ENCODE results near the gene DYNLT5.
"Not testable (repeated sequence)": the region's sequence is repeated elsewhere in the genome, so short reads cannot be mapped to it uniquely, and the experiment has no call there.

Gene DYNLT5

DNA sequence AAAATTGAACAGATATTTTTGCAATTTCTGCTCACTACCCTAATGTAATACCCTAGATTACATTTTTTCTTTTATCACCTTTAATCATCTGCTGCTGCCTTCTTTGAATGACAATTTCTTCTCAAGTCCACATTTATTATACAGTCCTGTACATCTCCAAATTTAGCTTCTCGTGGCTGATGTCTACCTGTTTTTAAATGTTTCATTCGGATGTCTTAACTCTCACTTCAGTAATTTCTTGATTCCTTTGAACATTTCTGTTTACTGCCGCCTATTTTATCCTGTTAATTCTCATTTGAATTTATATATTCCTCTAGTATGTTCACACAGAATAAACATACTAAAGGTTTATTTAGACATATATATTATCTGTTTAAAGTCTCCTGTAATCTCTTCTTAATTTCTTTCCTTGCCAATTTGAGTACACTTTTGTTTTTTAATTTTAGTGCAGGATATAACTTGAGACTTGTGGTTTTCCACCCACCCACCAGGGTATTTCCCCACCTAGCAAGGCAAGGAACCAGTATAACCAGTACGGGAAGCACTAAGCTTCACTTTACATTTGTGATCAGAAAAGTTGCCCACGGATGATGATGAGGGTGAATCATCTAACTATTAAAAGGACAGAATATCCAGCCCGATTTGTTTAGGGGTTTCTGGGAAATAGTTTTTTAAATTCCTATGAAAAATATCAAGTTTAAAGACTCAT is 36.1 kb downstream of the DYNLT5 start:
- peak; percentile 2 for DNase-seq (ENCODE audit: low read depth)

DNA sequence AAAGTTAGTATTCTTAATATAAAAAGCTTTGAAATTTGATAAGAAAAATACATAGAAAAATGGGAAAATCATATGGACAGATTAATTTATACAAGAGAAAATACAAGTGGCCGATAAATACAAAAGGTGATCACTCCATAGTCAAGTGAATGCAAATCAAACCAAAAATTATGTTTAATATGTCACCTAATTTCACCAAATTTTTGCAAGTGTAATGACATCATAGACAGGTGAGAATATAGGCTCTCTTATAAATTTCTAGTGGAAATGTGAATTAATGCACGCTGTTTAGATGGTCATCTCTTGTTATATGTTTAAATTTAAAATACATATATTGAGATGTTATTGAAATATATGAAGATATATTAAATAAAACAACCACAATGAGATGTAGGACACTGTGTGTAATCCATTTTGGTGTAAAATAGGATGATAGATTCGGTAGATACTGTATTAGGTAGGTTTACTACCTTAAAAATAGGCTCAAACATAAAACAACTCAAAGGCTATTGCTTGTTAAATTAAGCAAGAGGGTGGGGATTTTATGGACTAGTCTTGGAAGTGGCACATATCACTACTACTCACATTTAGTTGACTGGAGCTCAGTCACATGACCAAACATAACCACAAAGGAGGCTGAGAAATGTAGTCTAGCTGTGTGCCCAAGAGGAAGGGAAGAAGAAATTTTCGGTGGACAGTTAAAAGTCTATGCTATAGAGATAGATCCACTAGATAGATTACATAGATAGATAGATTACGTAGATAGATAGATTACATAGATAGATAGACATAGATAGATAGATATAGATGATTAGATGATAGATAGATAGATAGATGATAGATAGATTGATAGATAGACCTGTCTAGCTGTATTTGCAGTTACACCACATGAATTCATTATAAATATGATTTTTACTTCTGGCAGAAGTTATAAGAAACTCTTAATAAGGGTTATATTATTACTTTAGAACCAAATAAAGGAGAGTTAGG is 39.7 kb downstream of the DYNLT5 start:
- no peak for DNase-seq (ENCODE audit: low read depth)

DNA sequence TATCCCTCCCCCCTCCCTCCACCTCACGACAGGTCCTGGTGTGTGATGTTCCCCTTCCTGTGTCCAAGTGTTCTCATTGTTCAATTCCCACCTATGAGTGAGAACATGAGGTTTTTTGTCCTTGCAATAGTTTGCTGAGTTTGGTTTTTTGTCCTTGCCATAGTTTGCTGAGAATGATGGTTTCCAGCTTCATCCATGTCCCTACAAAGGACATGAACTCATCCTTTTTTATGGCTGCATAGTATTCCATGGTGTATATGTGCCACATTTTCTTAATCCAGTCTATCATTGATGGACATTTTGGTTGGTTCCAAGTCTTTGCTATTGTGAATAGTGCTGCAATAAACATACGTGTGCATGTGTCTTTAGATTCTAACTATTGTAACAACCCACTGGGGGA is 43.6 kb downstream of the DYNLT5 start:
- not testable (repeated sequence) for DNase-seq (ENCODE audit: low read depth)

DNA sequence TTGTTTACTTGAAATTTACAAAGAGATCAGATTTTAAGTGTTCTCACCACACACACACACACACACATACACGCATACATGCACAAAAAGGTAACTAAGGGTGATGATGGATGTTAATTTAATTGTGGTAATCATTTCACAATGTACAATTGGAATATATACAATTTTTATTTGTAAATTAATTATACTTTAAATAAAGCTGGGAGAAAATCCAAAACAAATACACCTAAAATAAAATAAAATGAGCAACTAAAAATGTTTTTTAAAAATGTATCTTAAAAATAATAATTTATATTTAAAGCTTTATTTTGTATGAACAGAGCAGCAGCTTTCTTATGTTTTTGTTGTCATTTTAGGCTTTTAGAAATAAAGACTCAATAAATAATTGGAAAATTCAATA is 57.0 kb downstream of the DYNLT5 start:
- DNase-seq (ENCODE audit: low read depth): no peak

DNA sequence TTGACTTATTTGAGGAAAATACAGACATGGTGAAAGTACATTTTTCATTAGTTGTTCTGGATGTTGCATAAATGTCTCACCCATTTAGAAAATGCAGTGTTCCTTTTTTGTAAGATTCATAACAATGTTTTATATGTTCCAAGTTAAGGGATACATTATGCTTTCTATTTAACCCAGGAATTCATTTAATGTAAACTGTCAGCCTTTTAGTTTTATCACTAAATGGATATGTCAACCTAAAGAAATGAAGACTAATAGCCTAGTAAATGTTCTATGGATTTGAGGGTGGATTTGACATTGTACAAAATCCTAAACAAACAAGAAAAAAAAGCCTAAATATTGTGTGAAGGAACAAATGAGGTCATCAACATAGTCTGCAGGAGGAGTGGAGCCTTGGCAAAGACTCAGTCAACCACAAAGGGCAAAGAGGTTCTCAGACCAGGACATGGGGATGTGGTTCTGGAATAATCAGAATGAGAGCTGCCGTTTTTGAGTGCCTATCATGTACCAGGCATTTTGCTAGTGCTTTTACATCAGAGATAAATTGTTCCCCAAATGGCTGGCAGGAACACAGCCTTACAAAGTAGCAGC is 57.6 kb downstream of the DYNLT5 start:
- no peak for DNase-seq (ENCODE audit: low read depth)

DNA sequence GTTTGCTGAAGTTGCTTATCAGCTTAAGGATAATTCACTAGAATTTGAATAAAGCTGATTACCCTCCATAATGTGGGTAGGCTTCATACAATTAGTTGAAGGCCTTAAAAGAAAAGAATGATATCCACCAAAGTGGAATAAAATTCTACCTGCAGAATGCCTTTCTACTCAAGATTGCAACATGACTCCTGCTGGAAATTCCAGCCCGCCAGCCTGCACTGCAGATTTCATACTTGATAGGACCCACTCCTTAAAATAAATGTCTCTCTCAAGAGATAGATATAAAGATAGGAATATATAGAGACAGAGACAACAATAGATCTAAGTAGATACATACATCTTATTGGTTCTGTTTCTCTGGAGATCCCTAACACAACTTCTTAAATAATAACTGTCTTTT is 72.5 kb downstream of the DYNLT5 start:
- DNase-seq (ENCODE audit: low read depth): no peak

Measured in T follicular helper cell (primary cell).